ENCODE results near the gene TBC1D23. TPM values are rescaled to one million over a fixed set of nuclear protein-coding genes. Genes with fewer than 3 reads are reported as not detected.
"Not testable (repeated sequence)": the region's sequence is repeated elsewhere in the genome, so short reads cannot be mapped to it uniquely, and the experiment has no call there.

The TBC1D23 gene
- polyA plus RNA-seq, 3 donors = 10.2 to 22.7 (median 12.2) TPM

- Histone ChIP-seq H3K4me3 (replicated peaks in 1 of 3; ENCODE audit: low read depth in 2 of 3, low read length in 3 of 3) (peak overlapping the region; percentile 48 to 72 (median 57)), H3K4me2 (replicated peaks; ENCODE audit: extremely low read depth, low read length, poor library complexity, severe bottlenecking) (peak overlapping the region; percentile 86), H2AFZ (ENCODE audit: insufficient read depth, low read depth, low read length, poor library complexity, severe bottlenecking) (peak overlapping the region; percentile 86), H4K20me1 (ENCODE audit: insufficient read depth, low read length) (no peaks in the 10 kb centered on the region), H3K36me3 (replicated peaks in 1 of 2; ENCODE audit: control insufficient read depth in 1 of 2, insufficient read depth in 2 of 2, low read length in 2 of 2) (peaks cover 5 to 16% of the 10 kb centered on the region in 2 donors), H3K27me3 (ENCODE audit: control insufficient read depth in 2 of 2, insufficient read depth in 2 of 2, low read length in 2 of 2) (no peaks in the 10 kb centered on the region), H3K4me1 (ENCODE audit: control insufficient read depth in 1 of 2, insufficient read depth in 2 of 2, low read length in 2 of 2) (peaks cover 12 to 16% of the 10 kb centered on the region in 2 donors), H3K9me3 (replicated peaks in 1 of 2; ENCODE audit: control insufficient read depth in 1 of 2, insufficient read depth in 1 of 2, low read length in 2 of 2) (no peaks in the 10 kb centered on the region), H3K27ac (ENCODE audit: low read depth in 1 of 2, low read length in 2 of 2) (peak overlapping the region in 1 of 2 donors; percentile 70), H3K9ac (ENCODE audit: insufficient read depth, low read length, poor library complexity, severe bottlenecking) (peak overlapping the region; percentile 67), H3K79me2 (ENCODE audit: insufficient read depth, low read length) (no peaks in the 10 kb centered on the region)
- Mint-ChIP-seq H3K4me3 (peak overlapping the region; percentile 86 to 96), H3K4me1 (peaks cover 21% of the 10 kb centered on the region), H3K27ac (peak overlapping the region; percentile 16 to 81 (median 74)), H3K9me3 (no peaks in the 10 kb centered on the region), H3K36me3 (peaks cover 3 to 12% of the 10 kb centered on the region in 2 donors), H3K27me3 (ENCODE audit: low read depth in 3 of 3) (peaks cover 0 to 2% (median 0%) of the 10 kb centered on the region in 3 donors)
- peak; percentile 63 to 74 (median 69) for DNase-seq
- intact Hi-C loops (cut with micrococcal nuclease) = no loop called here
- TF ChIP-seq CTCF (IDR thresholded peaks at IDR 0.05) = no peak
- WGBS (ENCODE audit: insufficient coverage) = 90% methylated on average over 2 of the region's 14 CpGs
These were observed 74.6 kb downstream of the TBC1D23 start for GRCh38 chr3:100335434-100335833.

GRCh38 chr3:100336229-100336628 lies 75.4 kb downstream of the TBC1D23 start:
- WGBS (ENCODE audit: insufficient coverage) = no CpG with 5 or more reads among the region's 10 CpGs
- H3K4me3 ChIP-seq (replicated peaks in 1 of 3; ENCODE audit: low read depth in 2 of 3, low read length in 3 of 3); H3K27me3 Mint-ChIP-seq (ENCODE audit: low read depth in 3 of 3); H3K9me3 Mint-ChIP-seq; H2AFZ ChIP-seq (ENCODE audit: insufficient read depth, low read depth, low read length, poor library complexity, severe bottlenecking); H3K9me3 ChIP-seq (replicated peaks in 1 of 2; ENCODE audit: control insufficient read depth in 1 of 2, insufficient read depth in 1 of 2, low read length in 2 of 2); H3K27ac ChIP-seq (ENCODE audit: low read depth in 1 of 2, low read length in 2 of 2); H3K27me3 ChIP-seq (ENCODE audit: control insufficient read depth in 2 of 2, insufficient read depth in 2 of 2, low read length in 2 of 2); H3K79me2 ChIP-seq (ENCODE audit: insufficient read depth, low read length); H3K9ac ChIP-seq (ENCODE audit: insufficient read depth, low read length, poor library complexity, severe bottlenecking); DNase-seq; H4K20me1 ChIP-seq (ENCODE audit: insufficient read depth, low read length); H3K4me3 Mint-ChIP-seq; intact Hi-C loops (cut with micrococcal nuclease); H3K4me2 ChIP-seq (replicated peaks; ENCODE audit: extremely low read depth, low read length, poor library complexity, severe bottlenecking): not testable (repeated sequence)
- Histone ChIP-seq H3K4me1 (ENCODE audit: control insufficient read depth in 1 of 2, insufficient read depth in 2 of 2, low read length in 2 of 2) (peaks cover 12 to 16% of the 10 kb centered on the region in 2 donors), H3K36me3 (replicated peaks in 1 of 2; ENCODE audit: control insufficient read depth in 1 of 2, insufficient read depth in 2 of 2, low read length in 2 of 2) (peaks cover 13 to 24% of the 10 kb centered on the region in 2 donors)
- H3K36me3 Mint-ChIP-seq = peaks cover 10 to 20% of the 10 kb centered on the region in 2 donors
- peaks cover 21% of the 10 kb centered on the region for H3K4me1 Mint-ChIP-seq
- peak overlapping the region in 1 of 7 donors; percentile 59 for H3K27ac Mint-ChIP-seq

Measured in CD14-positive monocyte (primary cell).